Vagina (tissue), 2 donors: ENCODE measurements around the gene PPIL4.

Experiments used
- CTCF ChIP-seq, 3 experiments: fragments of 450-650 bp in 2 of 3; fragments of 200-600 bp in 1 of 3; sonication (generic) in 1 of 3; IDR thresholded peaks; one replicate each; pipeline ENCODE4 v1.5.1; 2017 to 2019; ENCODE audit warnings: antibody characterized with exemption in 3 of 3, mild to moderate bottlenecking in 2 of 3, moderate library complexity in 2 of 3
- POLR2A ChIP-seq, 2 donors: fragments of 450-650 bp; IDR thresholded peaks; one replicate each; pipeline ENCODE4 v1.6.1; 2017; ENCODE audit warnings: antibody characterized with exemption in 2 of 2, mild to moderate bottlenecking in 2 of 2, moderate library complexity in 2 of 2

- TF ChIP-seq CTCF (IDR thresholded peaks at IDR 0.05), result no peak
- no peak for TF ChIP-seq POLR2A (IDR thresholded peaks at IDR 0.05)
These were observed 89.4 kb downstream of the PPIL4 start for GRCh38 chr6:149456311-149457021.
